Loucy (cell line): ENCODE results near the gene EML5.

Experiments
- CTCF ChIP-seq: fragments of 200-600 bp; sonication (generic); conservative IDR thresholded peaks from 2 replicates; pipeline ENCODE4 v1.5.1; 2014; ENCODE audit warnings: mild to moderate bottlenecking, antibody characterized with exemption, low read length
- EZH2phosphoT487 ChIP-seq: fragments of 200-600 bp; IDR thresholded peaks from 2 replicates; pipeline ENCODE4 v1.6.1; 2018; ENCODE audit warnings: antibody characterized with exemption, mild to moderate bottlenecking, moderate library complexity, borderline replicate concordance

GRCh38 chr14:88792473-88793258 is at the start of gene EML5:
- TF ChIP-seq CTCF (peak; percentile 5; the same call in 1 of the 2 replicates), EZH2phosphoT487 (no peak)
